GM19328 (cell line): ENCODE data around the gene RPRM.
"Not testable (repeated sequence)": the region's sequence is repeated elsewhere in the genome, so short reads cannot be mapped to it uniquely, and the experiment has no call there.

Experiments
- ATAC-seq: cut with Tn5 transposase; IDR thresholded peaks from one replicate; pipeline ENCODE4 v1.9.1; 2021; ENCODE audit warnings: mild to moderate bottlenecking, moderate library complexity; ENCODE audit not compliant: unreplicated experiment

Gene RPRM

GRCh38 chr2:153478289-153479261 lies at the start of gene RPRM:
TSS of gene RPRM (minus strand) at chr2:153478762. CDS start at chr2:153478565, 197 bp downstream.
- ATAC-seq, result peak; percentile 88

DNA sequence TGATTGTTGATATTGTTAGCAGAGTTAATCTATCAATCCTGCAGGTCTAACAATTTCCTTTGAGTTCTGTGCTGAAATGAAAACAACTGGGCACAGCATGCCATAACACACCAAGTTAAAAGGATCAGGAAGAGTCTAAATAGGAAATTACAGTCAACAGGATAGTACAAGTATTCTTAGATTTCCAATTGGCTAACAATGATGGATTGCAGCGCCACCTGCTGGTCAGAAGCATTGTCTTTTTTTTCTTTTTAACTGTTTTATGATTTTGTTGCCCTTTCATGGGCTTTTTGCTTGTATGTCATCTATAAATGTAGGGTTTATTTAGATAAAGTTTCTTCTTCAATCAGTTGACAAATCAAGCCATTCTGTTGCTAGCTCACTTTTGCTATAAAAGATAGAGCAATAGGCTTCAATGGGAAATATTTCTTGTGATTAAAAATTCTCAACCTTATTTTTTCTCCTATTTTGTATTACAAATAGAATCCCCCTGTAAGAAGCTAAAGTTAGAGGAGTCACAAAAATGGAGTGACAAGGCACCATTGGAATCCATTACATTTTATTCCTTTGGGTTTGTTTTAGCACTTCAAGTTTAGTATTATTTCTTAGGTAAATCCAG lies 40.8 kb upstream of the RPRM start:
- no peak for ATAC-seq

- no peak for ATAC-seq
Measured at GRCh38 chr2:153512331-153512730, 33.8 kb upstream of the RPRM start.

DNA sequence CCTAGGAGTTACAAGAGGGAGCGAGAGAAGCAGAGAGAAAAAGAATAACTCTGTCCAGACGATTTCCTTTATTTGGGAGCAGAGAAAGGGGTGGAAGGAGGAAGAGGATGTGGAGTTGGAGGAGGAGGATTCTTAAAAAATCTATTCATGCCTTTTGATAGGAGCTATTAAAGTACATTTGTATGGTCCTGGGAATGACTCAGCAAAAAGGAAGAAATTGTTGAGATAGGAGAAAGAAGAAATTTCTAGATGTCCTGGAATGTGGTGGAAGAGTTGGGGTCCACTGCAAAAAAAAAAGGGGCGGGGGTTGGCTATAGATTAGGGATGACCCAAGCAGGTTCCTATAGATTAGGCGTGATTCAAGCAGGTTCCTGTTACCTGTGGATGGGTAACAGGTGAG lies 32.4 kb upstream of the RPRM start:
- no peak for ATAC-seq

- ATAC-seq, result no peak
Measured at GRCh38 chr2:153509133-153509532, 30.6 kb upstream of the RPRM start.

DNA sequence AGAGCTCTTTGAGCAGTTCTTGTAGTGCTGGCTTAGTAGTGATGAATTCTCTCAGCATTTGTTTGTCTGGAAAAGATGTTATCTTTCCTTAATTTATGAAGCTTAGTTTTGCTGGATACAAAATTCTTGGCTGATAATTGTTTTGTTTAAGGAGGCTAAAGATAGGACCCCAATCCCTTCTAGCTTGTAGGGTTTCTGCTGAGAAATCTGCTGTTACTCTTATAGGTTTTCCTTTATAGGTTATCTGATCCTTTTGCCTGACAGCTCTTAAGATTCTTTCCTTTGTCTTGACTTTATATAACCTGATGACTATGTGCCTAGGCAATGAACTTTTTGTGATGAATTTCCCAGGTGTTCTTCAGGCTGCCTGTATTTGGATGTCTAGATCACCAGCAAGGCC lies 27.9 kb upstream of the RPRM start:
- not testable (repeated sequence) for ATAC-seq

DNA sequence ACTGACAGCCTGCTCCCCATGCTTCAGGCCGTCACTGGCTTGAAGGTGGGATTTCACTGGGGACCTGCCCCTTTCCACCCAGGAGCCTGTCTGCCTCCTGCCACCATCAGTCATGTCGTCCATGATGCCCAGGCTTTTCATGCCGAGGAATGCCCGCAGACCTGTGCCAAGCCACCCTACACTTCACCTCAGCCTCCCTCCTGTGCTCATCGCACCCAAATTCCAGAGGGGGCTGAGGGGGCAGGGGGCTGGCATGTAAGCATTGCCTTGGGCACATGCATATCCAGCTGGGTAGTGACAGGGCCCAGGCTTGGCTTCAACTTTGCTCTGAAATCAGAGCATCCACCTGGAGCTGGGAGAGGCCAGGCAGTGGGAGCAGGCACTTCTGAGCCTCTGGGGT lies 20.9 kb upstream of the RPRM start:
- ATAC-seq, result no peak

- ATAC-seq, result no peak
Measured at GRCh38 chr2:153497938-153498629, 19.5 kb upstream of the RPRM start.

- ATAC-seq, result no peak
Measured at GRCh38 chr2:153495725-153496124, 17.2 kb upstream of the RPRM start.

GRCh38 chr2:153488072-153488471 lies 9.5 kb upstream of the RPRM start:
- ATAC-seq, result no peak

DNA sequence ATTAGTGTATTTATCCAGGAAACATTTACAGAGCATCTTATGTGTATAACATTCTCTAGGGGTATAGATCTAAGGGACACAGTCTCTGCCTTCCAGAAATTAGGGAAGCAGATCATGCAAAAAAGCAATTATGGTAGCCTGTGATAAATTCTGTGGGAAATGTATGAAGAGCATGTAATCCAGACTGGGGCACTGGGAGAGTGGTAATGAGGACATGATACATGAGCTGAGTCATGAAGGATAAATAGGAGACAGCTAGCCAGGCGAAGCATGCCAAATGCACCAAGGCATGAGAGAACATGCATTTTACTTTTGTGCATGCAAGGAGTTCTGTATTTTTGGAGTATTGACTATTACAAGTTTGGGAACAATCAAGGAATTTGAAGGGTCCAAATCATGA lies 8.9 kb upstream of the RPRM start:
- ATAC-seq, result no peak

- no peak for ATAC-seq
Measured at GRCh38 chr2:153479573-153479972, 1.0 kb upstream of the RPRM start.

GRCh38 chr2:153477636-153478288 lies 800 bp downstream of the RPRM start:
- ATAC-seq, result no peak

DNA sequence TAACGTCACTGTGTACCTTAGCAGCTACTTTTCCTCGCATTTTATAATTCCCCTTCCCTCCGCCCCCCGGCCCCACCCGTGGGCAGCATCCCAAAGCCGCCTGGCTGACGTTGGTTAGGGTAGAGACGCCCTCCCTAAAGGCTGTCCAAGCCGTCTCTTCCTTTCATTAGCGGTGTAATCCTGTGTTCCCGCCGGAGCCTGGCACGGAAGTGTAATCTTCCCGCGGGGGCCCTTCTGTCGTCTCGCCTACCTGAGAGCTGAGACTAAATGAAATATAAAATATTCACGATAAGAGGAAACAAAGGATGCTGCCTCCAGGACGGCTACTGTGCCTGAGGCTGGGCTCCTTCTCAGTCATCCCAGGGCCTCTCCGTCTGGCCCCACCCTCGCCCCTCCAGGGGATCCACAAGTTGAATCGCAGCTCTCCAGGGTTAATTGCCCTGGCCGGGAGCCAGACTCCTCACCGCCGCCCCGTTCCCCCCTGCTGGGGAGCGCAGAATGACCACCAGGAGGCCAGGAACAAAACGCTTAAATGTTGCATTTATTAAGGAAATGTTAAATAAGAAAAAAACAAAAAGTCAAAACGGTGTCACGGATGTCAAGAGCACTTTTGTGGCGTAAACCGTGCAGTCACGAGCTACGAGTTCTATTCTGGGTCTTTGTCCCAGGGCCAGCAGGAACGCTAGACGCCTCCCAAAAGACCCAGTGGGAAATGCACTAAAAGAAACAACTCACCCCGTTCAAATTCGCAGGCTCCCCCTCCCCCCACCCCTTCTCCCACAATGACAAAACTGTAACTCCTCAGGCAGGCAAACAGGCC lies 1.5 kb downstream of the RPRM start:
- no peak for ATAC-seq

DNA sequence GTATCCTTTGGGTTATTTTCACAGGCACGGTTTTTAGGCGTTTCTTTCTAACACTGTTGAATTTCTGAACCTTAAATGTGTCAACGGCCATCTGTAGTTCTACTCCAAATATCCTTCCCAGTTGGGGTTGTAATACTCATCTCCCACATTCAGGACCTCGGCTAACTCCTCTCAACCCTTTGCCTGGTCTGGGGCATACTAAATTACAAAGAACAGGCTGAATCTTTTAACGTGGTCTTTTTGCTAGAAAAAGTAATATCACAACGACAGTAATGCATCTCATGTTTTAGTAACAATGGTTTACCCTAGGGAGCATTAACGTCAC lies 2.1 kb downstream of the RPRM start:
- no peak for ATAC-seq

- ATAC-seq, result no peak
Measured at GRCh38 chr2:153474876-153475435, 3.6 kb downstream of the RPRM start.

DNA sequence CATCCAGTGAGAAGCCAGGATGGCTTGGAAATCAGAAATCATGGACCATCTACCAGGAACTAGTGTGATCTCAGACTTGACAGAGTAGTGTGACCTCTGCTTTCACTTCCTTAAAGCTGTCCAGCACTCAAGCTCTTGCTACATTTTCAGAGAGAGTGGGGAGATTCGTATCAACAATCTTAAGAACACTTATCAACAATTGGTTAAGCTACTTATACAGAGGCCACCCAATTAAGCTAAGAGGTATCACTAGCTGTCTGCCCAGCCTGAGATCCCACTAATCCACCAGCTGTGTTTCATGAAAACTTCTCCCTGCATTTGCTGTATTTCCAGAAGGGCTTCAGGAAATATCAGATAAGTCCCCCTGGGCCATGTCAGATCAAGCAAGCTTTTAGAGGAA lies 4.2 kb downstream of the RPRM start:
- no peak for ATAC-seq

- no peak for ATAC-seq
Measured at GRCh38 chr2:153470867-153471266, 7.7 kb downstream of the RPRM start.

DNA sequence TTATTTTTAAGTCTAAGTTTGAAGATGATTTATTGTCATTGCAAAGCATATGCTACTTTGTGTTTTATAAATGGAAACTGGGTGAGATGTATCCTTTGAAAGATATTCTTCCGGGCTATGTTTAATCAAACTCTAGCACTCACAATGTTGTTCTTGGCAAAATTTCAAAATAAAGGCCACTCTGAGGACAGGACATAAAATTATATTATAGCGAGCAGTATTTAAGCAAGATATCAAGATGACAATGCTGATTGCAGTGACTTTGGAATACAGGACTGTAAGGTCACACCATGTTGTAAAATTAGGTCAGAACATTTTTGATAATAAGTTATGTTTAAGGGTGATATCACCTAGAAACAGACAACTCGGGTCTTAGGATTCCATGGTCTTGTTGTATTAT lies 14.2 kb downstream of the RPRM start:
- no peak for ATAC-seq

DNA sequence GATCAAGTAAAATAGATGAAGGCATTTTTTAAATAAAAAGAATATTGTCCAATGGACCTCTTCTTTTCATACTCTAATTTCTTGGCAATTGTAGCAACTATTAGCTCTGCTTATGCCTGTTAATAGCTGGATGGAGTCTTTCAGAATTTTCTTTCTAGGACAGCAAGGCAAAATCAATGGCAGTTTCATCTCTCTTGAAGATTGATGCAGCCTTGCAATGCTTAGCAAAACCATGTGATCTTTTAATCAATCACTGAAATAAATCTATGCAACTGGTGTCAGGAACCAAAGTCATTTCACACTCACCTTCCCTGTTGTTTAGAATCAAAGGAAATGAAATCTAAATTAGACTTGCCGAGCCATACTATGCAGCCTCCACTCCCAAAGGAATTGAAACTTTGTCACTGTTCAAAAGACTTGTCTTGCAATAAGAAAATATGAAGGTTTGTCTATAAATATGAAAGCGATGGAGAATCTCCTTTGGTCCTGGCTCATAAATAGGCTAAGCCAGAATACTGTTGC lies 16.2 kb downstream of the RPRM start:
- no peak for ATAC-seq
